Hypothalamus (tissue), 51 donors: ENCODE results near the gene TENM4.
A peak's percentile ranks its signal among the peaks of the same experiment; 100 is the strongest.

Experiments
- DNase-seq, 51 donors: peaks; one replicate each; lab custom pipeline; 2025; lab: John Stamatoyannopoulos, UW

The TENM4 gene

DNA sequence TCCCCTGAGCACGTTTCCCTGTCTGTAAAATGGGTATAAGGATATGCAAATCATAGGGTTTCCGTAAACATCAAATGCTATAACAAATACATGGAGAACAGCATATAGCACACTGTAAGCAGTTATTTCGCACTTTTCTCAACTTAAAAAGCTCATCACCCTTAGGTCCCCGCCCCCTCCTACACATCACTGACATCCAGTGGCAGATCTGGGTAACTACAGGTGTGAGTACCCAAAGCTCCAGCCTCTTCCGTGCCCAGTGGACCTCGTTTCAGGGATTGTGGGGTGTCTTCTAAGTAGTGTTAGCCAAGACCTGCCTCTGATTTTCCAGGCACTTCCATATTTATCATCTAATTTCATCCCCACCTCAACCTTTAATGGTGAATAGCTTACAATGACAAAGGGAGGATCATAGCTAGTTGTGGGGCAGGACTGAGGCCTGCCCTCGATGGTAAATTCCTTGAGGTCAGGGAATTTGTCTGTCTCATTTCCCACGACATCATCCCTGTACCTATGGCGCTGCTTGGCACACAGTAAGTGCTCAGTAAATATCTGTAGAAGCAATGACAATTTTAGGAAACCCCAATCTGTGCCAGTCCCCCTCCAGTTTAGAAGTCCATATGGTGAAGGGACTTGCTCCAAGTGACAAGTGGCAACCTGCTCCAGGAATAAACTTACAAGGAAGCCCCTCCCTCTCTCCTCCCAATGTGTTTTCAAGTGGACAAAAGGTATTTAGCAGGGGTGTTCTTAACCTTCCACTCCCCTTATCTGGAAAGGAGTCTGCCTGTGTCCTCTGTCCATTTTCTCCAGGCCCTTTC lies 340.5 kb downstream of the TENM4 start:
- DNase-seq = peak in 6 of 51 donors; percentile 6 to 32 (median 12)

DNA sequence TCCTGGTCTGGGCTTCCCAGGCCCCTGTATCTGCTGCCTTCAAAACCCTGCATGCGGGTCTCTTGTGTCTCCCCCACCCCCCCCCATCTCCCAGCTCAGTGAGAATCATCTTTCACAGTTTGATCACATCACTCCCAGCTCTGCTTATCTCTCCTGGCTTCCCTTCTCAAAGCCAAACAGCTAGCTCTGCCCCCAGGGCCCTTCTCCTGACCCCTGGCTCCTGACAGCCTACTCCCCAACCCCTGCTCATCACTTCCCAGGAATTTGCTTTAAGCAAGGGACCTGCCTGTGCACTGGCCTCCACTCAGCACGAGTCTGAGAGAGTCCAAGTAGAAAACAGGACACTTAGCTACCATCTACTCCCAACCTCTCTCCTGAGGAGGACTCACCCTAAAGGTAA lies 342.7 kb downstream of the TENM4 start:
- no peak for DNase-seq

DNA sequence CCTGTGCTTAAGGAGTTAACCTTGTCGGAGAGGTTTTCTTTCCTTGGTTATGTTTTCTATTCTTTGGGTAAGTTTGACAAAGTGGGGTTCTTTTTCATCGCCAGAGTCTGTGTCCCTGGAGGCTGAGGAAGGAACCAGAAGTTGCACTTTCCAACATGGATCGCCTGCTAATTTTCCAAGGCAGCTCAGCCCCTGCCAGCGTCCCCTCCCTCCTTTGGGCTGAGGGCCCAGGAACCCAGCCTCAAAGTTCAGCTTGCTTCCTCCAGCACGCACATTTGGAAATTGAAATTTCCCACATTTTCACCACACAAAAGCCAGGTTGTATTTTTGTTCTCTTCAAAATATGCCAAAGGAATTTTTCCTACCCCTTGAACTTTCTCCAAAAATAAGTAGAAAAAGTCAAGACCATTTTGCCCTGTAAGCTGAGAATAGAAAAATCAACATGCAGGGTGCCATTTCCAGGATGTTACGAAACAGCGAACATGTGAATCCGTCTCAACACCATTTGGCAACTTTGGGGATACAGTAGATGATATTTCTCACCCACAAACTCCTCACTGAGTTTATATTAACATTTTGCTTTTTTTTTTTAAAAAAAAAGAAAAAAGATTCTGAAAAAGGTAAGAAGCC lies 343.5 kb downstream of the TENM4 start:
- no peak for DNase-seq

DNA sequence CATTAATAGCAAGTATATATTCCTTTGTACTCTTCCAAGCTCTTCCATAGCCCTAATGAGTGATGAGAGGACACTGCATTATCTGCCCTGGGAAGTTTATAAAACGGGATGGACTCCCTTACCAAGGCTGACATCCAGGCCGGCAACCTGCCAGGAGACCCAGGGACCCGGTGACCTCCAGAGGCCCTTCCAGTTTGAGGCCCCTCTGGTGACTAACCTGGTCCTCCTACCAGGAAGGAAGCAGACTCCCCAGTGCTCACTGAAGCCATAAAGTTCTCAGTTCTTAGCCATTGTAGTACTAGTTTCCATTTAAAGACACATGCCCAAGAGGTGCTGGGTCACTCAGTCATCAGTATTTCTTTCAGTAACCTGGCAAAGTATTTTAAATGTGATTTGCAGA lies 345.4 kb downstream of the TENM4 start:
- DNase-seq = no peak

DNA sequence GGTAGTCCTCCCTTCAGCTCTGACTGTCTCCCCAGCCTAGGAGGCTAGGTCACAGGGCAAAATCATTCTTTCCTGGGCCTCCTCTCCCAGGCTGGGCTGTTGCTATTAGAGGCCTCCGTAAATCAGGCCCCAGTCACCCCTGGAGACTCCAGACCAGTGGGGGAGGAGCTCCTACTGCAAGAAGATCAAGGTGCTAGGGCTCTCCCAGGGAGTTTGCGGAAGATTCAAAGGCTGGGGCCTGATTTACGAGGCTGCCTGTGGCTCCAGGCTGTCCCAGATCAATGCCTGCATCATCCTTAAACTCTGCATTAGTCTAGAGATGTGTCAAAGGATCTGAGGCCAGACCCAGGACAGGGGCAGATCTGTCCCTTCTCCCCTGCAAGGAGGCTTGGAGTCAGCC lies 346.2 kb downstream of the TENM4 start:
- no peak for DNase-seq

DNA sequence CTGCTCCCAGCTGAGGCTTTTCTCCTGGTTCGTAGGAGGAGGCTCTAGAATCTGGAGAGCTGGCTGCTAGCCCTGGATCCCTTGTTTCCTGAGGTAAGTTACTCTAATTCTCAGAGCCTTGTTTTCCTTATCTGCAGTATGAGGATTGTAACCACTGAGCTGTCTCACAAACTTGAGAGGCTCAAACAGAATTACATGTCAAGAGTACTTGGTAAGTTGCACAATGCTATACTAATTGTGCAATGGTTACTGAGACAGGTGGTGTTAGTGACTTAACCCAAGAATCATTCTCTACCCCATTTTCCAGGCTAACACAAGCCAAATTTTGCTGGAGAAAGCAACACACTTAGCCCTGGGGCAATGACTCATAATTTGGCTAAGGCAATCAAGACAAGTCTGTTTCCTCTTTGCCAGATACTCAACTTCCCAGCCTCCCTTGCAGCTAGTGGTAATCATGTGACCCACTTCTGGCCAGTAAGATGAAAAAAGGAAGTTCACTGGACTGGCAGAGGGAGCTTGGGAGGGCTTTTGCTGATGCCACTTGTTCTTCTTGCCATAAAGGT lies 348.0 kb downstream of the TENM4 start:
- DNase-seq = no peak

DNA sequence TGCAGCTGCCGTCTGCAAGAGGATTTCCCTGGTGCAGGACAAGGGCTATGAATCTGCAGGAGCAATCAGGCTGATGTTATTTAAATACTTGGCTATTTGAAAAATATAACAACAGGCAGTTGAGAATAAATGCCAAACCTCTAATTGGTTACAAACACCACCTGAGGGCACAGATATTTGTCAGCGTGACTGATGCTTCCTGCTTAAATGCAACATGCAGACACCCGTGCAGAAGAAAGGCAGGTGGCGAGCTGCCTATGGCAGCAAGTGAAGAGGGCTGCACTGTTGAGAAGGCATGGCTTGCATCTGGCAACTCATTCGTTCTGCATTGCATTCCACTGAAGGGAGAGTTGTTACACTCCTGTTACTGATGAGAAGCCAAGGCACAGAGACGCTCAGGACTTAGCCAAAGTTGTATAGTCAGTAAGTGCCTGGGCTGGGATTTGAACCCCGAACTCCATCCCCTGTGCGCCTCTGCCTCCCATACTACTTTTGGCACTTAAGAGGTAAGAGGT lies 350.6 kb downstream of the TENM4 start:
- no peak for DNase-seq

DNA sequence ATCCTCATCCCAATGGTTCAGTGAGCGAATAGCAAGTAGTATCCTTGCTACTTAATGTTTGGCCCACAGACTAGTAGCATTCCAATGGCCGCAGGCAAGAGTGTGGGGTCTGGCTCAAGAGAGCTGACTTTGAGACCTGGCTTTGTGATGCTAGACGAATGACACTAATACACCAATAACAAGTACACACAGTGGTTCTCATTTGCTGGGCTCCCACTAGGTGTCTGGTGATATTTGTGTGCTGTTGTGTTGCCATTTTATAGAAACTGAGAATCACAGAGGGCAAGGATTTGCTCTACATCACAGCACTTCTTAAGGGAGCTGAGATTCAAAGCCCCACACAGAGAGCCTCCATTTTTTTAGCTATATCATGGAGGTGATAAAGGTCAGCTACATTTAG lies 351.2 kb downstream of the TENM4 start:
- DNase-seq = no peak

DNA sequence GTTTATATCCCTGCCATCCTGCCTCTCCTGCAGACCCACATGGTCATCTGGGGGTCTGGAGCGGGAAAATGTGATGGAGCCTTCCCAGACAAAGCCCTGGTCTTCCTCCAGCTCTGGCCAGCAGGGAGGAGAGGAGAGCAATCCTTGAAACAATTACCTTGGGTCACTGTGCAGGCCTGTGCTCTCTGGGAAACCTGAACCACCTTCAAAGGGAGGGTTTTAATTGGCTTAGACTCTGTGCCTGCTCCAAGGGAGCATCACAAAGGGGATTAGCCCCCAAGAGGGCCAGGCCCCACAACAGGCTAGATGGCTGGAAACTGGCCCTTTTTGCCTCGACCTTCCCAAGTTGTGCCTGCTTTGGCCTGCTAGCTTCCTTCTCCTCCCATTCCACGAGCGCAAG lies 351.9 kb downstream of the TENM4 start:
- DNase-seq = no peak

DNA sequence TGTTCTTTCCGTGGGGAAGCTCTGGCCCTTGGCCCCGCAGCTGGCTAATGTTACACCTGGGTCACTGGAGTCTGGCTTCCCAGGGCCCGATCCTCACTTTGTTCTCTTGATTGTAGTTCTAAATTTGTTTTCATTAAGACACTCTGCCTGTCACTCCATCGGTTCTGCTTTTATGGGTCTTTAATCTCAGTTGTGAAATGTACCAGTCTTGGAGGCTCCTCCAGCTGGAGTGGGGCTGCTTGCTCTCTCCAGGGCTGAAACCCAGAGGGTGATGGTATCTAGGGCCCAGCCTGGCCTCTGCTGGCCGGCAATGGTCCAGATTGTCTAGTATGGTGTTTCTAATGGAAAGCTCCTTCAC lies 352.9 kb downstream of the TENM4 start:
- no peak for DNase-seq

DNA sequence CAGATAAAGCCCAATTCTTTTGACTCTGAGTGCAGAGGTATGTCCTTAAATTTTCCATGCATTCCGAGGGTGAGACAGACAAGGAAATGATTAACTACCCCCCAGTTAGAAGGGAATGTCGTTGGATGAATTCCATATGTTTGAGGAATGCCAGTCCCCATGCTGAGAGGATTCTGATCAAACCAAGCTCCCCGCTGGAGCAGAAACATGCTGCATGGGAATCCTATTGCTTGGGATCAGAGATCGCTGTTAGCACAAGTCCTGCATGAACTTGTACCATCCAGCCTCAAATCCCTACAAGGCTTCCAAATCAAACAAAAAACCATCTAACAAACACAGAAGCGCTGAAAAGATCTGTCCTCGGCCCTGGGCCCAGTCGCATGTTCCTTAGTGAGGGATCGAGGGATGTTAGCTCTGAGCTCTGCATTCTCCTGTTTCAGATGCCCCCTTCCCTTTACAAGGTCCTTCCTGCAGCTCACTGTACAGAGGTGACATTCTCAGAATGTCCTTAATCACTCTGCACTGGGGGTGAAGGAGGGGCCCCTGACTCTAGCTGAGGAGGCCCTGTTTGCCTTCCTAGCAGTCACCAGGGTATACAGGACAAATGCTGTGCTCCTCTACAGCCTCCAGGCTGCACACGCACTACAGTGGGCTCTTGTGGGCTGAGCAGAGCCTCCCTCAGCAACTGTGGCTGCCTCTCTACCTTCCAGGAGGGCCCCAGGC lies 353.4 kb downstream of the TENM4 start:
- DNase-seq = no peak

DNA sequence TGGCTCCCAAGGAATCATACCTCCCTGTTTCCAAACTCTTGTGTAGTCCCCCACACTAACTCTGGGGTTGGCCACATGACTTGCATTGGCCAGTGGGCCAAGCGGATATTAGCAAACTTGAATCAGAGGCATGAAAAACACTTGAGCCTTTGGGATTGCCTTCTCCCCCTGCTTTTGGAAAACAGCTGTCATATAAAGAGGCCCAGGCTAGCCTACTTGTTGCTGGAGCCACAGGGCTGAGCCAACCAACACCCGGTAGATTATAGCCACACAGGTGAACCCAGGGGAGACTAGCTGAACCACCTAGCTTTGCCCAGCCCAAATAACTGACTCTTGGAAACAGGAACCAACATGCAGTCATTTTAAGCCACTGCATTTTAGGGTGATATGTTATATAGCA lies 354.8 kb downstream of the TENM4 start:
- DNase-seq = no peak

DNA sequence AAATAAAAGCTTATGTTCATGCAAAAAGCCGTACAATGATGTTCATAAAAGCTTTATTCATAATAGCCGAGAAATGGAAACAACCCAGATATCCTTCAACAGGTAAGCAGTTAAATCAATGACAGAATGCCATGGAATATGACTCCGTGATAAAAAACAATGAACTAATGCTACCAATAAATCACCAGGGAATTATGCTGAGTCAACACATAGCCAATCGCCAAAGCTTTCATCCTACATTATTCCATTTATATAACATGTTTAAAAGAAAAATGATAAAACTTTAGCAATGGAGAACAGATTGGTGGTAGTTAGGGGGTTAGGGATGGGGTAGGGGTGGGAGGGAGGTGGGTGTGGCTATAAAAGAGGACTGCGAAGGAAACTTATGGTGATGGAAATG lies 356.4 kb downstream of the TENM4 start:
- no peak for DNase-seq

DNA sequence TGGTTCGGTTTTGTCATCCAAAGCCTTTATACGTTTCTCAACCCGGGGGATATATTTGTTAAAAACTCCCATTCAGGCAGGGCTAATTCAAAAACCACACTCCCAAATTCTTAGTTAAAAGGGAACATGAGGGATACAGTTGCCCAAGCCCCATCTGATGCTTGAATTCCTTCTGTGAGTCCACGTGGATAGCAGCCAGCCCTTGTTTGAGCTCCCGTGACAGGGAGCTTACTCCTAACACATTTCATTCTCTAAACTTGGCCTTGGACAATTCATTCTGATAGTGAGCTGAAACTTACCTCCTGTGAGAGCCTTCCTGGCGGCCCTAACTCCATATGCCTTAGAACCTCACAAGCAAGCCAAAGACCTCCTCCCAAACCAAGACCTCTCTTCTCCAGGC lies 357.5 kb downstream of the TENM4 start:
- DNase-seq = no peak

DNA sequence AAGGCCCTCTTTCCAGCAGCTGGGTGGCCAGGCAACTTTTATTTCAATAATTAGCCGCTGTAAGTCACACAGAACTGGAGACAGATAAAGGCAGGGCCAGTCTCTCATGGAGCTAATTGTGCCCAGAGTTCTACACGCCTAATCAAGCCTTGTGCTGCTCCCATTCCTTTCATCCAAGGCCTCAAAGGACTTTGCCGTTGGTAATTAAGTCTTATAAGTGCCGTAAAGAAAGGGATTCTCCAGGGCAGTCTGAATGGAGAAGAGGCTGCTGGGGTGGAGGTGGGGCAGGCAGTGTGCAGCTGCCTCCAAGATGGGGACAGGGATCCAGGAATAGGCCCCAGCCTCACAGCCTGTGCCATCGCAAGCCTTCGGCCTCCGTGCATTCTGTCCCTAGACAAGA lies 357.9 kb downstream of the TENM4 start:
- DNase-seq = no peak

DNA sequence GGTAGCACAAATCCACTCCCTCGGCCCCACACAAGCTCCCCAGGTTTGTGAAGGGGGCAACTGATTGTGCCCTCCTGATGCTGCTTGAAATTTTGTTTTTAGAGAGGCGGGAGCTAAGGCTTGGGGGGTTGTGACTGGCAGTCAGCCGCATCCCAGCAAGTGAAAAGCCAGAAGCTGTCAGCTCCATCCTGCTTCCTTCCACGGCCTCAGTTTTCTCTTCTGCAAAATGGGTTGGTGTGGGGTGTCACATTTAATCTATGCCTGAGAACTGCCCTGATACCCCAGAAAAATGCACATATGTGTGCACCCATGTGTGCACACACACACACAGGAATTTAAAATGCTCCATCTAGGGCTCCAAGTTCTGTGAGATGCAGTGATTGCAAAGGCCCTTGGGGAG lies 358.6 kb downstream of the TENM4 start:
- DNase-seq = no peak

DNA sequence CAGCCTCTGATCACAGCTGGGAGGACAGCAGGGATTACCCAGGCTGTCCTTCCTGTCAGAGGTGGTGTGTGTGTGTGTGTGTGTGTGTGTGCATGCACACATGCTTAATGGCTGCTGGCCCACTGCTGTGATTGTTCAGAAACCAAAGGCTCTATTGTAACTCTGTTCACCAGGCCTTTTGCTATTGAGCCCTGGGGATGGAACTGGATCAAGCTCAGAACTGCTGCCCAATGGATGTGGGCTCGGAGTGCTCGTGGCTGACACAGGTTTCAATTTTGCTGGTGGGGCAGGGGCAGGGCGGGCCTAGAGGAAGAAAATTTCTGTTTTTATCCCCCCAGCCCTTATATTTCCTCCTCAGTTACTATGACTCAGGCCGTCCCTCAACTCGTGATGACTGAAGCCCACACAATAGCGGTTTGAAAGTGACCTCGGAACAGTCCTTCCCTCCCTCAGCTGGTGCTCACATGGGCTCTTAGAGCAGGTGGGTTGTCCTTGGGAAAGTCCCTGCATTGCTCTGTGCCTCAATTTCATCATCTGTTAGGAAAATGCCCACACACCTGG lies 359.3 kb downstream of the TENM4 start:
- DNase-seq = peak in 38 of 51 donors; percentile 7 to 80 (median 42)

DNA sequence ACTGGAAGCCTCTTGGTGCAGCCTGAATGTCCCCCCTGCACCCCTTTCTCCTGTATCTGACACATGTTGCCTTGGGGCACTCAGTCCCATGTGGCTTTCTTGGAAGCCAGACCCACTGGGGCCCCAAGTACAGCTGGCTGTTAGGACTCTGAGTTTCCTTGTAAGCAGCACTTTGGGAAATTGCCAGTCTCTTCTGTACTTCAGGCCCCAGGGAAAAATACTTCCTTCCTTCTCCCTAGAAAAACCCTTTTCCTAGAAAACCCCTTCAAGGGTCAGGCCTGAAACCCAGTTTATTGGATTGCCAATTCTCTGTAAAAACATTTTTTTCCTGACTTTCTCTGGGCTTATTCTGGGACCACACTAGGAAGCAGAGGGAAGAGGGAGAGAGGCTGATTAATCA lies 360.3 kb downstream of the TENM4 start:
- peak in 1 of 51 donors; percentile 13 for DNase-seq

DNA sequence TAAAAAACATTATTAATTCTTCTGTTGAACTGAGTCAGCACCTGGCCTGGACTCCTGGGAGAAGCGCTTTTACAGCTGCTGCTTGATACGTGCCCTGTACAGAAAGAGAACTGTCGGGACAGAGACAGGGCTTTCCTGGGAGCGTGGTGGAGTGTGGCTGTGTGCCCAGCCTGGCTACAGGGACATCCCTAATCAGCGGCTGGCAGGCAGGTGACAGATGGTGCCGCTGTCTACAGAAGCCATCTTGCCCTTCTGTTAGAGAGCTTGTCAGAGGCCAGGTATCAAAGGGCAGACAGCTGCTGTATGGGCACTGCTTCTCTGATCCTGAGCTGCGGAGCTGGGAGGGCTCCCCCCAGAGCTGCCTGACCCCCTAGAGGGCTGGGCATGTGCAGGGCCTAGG lies 361.8 kb downstream of the TENM4 start:
- no peak for DNase-seq

DNA sequence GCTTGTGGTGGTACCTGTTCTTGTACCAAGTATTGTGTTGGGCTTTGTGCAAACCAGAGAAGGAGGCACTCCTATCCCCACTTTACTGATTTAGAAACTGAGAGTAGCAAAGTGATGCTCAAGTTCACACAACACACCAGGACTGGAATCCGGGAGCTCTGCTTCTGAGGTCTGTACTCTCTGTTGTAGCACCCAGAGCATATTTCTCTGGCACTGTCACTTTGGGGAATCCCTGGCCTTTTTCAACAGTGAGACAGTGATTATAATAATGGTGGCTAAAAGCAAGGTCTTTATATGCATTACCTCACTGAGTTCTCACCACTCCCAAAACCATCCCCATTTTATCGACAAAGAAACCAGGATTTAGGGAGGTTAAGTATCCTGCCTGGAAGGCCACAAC lies 362.4 kb downstream of the TENM4 start:
- DNase-seq = no peak

DNA sequence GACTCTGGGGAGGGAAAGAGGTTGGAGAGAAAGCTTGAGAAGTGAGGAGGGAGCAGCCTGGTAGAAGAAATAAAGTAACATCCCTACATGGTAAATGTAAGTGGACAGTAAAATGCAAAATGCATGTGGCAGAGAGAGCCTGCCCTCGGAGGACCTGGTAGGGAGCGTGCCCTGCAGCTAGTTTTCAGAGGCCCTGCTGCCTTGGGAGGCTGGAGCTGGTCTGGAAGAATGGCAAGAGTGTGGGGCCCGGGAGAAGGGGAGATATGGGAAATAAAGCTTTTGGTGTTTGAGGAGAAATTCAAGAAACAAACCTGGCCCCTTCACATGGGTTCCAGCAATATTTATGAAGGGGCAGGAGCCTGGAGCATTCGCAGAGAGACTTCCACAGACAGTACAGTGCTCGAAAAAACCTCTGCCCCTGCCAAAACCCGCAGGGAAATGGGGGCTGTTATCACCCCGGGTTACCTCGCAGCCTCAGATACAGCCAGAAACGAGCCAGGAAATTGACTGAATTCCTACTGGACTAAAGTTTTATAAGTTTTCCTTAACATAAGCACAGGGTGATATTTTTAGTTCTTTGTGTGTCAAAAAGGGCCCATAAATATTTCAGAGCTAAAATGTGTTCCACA lies 363.0 kb downstream of the TENM4 start:
- DNase-seq = no peak
